ENCODE data around the gene IFNL1. TPM values are rescaled to one million over a fixed set of nuclear protein-coding genes. Genes with fewer than 3 reads are reported as not detected.
"Not testable (repeated sequence)": the region's sequence is repeated elsewhere in the genome, so short reads cannot be mapped to it uniquely, and the experiment has no call there.

The IFNL1 gene
- total and polyA plus RNA-seq, 9 donors: not detected

GRCh38 chr19:39270036-39270871 is 26.0 kb upstream of the IFNL1 start:
- WGBS, 3 donors: 62% methylated on average over 9 of the region's 9 CpGs
- Histone ChIP-seq H3K9me3 (no peaks in the 10 kb centered on the region), H3K4me1 (ENCODE audit: insufficient read depth) (no peaks in the 10 kb centered on the region), H3K36me3 (no peaks in the 10 kb centered on the region), H3K27ac (no peak overlapping the region), H3K27me3 (no peaks in the 10 kb centered on the region), H3K4me3 (no peak overlapping the region)
- intact Hi-C loops (cut with DNase I): no loop called here
- DNase-seq: no peak
- TF ChIP-seq EP300 (IDR thresholded peaks at IDR 0.05): no peak
- no peak for TF ChIP-seq CTCF (IDR thresholded peaks at IDR 0.05)
- no peak for TF ChIP-seq POLR2A (IDR thresholded peaks at IDR 0.05)

GRCh38 chr19:39273859-39274258 is 22.3 kb upstream of the IFNL1 start:
- H3K4me1 ChIP-seq (ENCODE audit: insufficient read depth); H3K9me3 ChIP-seq; H3K4me3 ChIP-seq; DNase-seq; H3K27ac ChIP-seq; H3K36me3 ChIP-seq; H3K27me3 ChIP-seq; intact Hi-C loops (cut with DNase I): not testable (repeated sequence)
- 75 to 87% (median 83%) methylated on average over 5 of the region's 5 CpGs for WGBS, 3 donors

- Histone ChIP-seq H3K4me3 (no peak overlapping the region), H3K27ac (no peak overlapping the region), H3K27me3 (no peaks in the 10 kb centered on the region), H3K9me3 (no peaks in the 10 kb centered on the region), H3K4me1 (ENCODE audit: insufficient read depth) (no peaks in the 10 kb centered on the region), H3K36me3 (no peaks in the 10 kb centered on the region)
- TF ChIP-seq EP300 (IDR thresholded peaks at IDR 0.05): no peak
- TF ChIP-seq POLR2A (IDR thresholded peaks at IDR 0.05): no peak
- TF ChIP-seq CTCF (IDR thresholded peaks at IDR 0.05): no peak
- intact Hi-C loops (cut with DNase I): no loop called here
- no peak for DNase-seq
- WGBS, 3 donors: 66 to 71% (median 67%) methylated on average over 5 of the region's 5 CpGs
These were observed 20.6 kb upstream of the IFNL1 start for GRCh38 chr19:39275578-39275977.

- no peak for DNase-seq
These were observed 19.5 kb upstream of the IFNL1 start for GRCh38 chr19:39276740-39277139.

More at GRCh38 chr19:39276740-39277139, 19.5 kb upstream of the IFNL1 start:
- H3K9me3 ChIP-seq: peaks cover 0 to 3% of the 10 kb centered on the region in 2 donors
- intact Hi-C loops (cut with DNase I): no loop called here
- H3K36me3 ChIP-seq: no peaks in the 10 kb centered on the region
- H3K27me3 ChIP-seq: no peaks in the 10 kb centered on the region
- WGBS, 3 donors: 87 to 93% (median 92%) methylated on average over 5 of the region's 5 CpGs
- TF ChIP-seq EP300 (IDR thresholded peaks at IDR 0.05): no peak
- no peak for TF ChIP-seq CTCF (IDR thresholded peaks at IDR 0.05)
- no peak for TF ChIP-seq POLR2A (IDR thresholded peaks at IDR 0.05)
- no peak overlapping the region for H3K4me3 ChIP-seq
- no peak overlapping the region for H3K27ac ChIP-seq
- no peaks in the 10 kb centered on the region for H3K4me1 ChIP-seq (ENCODE audit: insufficient read depth)

Data from ovary (tissue), 9 donors.